ENCODE data around the gene TRIM44.

GRCh38 chr11:35711173-35711910 lies 48.8 kb downstream of the TRIM44 start:
- TF ChIP-seq CTCF (IDR thresholded peaks at IDR 0.05) (no peak), POLR2A (IDR thresholded peaks at IDR 0.05) (no peak)

All from thyroid gland (tissue), 4 donors.